Stimulated activated CD4-positive, alpha-beta T cell treated with anti-CD3 and anti-CD28 coated beads, TNF-alpha, amount 100 ng/mL, for 4 hours (primary cell): ENCODE measurements around the gene BCAR1.

Source experiments
- DNase-seq, 3 experiments: peaks; one replicate each; pipeline ENCODE4 v3.0.0-alpha.2; 2020; ENCODE audit warnings: low read depth in 3 of 3

BCAR1 gene

GRCh38 chr16:75238853-75239541 lies 12.4 kb downstream of the BCAR1 start:
- DNase-seq = no peak

- DNase-seq = no peak
Measured at GRCh38 chr16:75238132-75238852, 13.1 kb downstream of the BCAR1 start.

GRCh38 chr16:75237398-75238131 lies 13.9 kb downstream of the BCAR1 start:
- no peak for DNase-seq

- DNase-seq = no peak
Measured at GRCh38 chr16:75236736-75237397, 14.6 kb downstream of the BCAR1 start.

- DNase-seq = no peak
Measured at GRCh38 chr16:75236232-75236631, 15.2 kb downstream of the BCAR1 start.

GRCh38 chr16:75235721-75236193 lies 15.7 kb downstream of the BCAR1 start:
- DNase-seq = no peak

GRCh38 chr16:75234856-75235696 lies 16.3 kb downstream of the BCAR1 start:
- DNase-seq = no peak

GRCh38 chr16:75233611-75233938 lies 17.8 kb downstream of the BCAR1 start:
- DNase-seq = no peak

GRCh38 chr16:75231570-75231969 lies 19.9 kb downstream of the BCAR1 start:
- DNase-seq = no peak

GRCh38 chr16:75230471-75231110 lies 20.8 kb downstream of the BCAR1 start:
- DNase-seq = no peak

GRCh38 chr16:75229172-75230031 lies 22.0 kb downstream of the BCAR1 start:
- no peak for DNase-seq

- DNase-seq = no peak
Measured at GRCh38 chr16:75228143-75228976, 23.1 kb downstream of the BCAR1 start.

- DNase-seq = no peak
Measured at GRCh38 chr16:75227361-75228142, 23.9 kb downstream of the BCAR1 start.

GRCh38 chr16:75226550-75227360 lies 24.7 kb downstream of the BCAR1 start:
- DNase-seq = no peak

GRCh38 chr16:75225678-75226515 lies 25.5 kb downstream of the BCAR1 start:
- DNase-seq = no peak

- DNase-seq = no peak
Measured at GRCh38 chr16:75225092-75225491, 26.3 kb downstream of the BCAR1 start.
